H9 (cell line): ENCODE data around the gene PDE3A. TPM values are rescaled to one million over a fixed set of nuclear protein-coding genes. Genes with fewer than 3 reads are reported as not detected.

Experiments used
- DNase-seq: peaks from one replicate; pipeline ENCODE4 v3.0.0-alpha.2; 2017
- H2AFZ ChIP-seq: one replicate; pipeline ENCODE4 v1.6.1; 2013; ENCODE audit warnings: mild to moderate bottlenecking, low read length, control low read depth, moderate library complexity
- H2AK5ac ChIP-seq: 2 replicates; pipeline ENCODE4 v1.6.1; 2013; ENCODE audit warnings: low read length, control low read depth, mixed read lengths; ENCODE audit not compliant: insufficient read length
- H2BK120ac ChIP-seq: one replicate; pipeline ENCODE4 v1.6.1; 2013; ENCODE audit warnings: low read depth, mild to moderate bottlenecking, low read length, control low read depth, inconsistent platforms; ENCODE audit not compliant: poor library complexity, severe bottlenecking
- H2BK12ac ChIP-seq: 2 replicates; pipeline ENCODE4 v1.6.1; 2013; ENCODE audit warnings: low read length, control low read depth, mixed read lengths, low read depth; ENCODE audit not compliant: insufficient read length
- H2BK15ac ChIP-seq: 2 replicates; pipeline ENCODE4 v1.6.1; 2013; ENCODE audit warnings: low read depth, low read length, control low read depth
- H2BK20ac ChIP-seq: one replicate; pipeline ENCODE4 v1.6.1; 2013; ENCODE audit warnings: low read depth, mild to moderate bottlenecking, low read length, control low read depth, inconsistent platforms; ENCODE audit not compliant: poor library complexity, severe bottlenecking
- H2BK5ac ChIP-seq: 2 replicates; pipeline ENCODE4 v1.6.1; 2013; ENCODE audit warnings: low read length, control low read depth, mixed read lengths; ENCODE audit not compliant: insufficient read length
- H3K14ac ChIP-seq: 2 replicates; pipeline ENCODE4 v1.6.1; 2013; ENCODE audit warnings: low read length, control low read depth; ENCODE audit not compliant: insufficient read depth
- H3K18ac ChIP-seq: 2 replicates; pipeline ENCODE4 v1.6.1; 2013; ENCODE audit warnings: low read depth, mild to moderate bottlenecking, mixed read lengths, low read length, control low read depth; ENCODE audit not compliant: insufficient read length
- H3K23ac ChIP-seq: 2 replicates; pipeline ENCODE4 v1.6.1; 2013; ENCODE audit warnings: low read length, control low read depth, mixed read lengths, low read depth; ENCODE audit not compliant: insufficient read length
- H3K23me2 ChIP-seq: 2 replicates; pipeline ENCODE4 v1.6.1; 2013; ENCODE audit warnings: low read depth, mild to moderate bottlenecking, mixed read lengths, low read length, control low read depth; ENCODE audit not compliant: insufficient read length, poor library complexity, severe bottlenecking
- H3K27ac ChIP-seq: 2 replicates; pipeline ENCODE4 v1.5.1; 2013; ENCODE audit warnings: low read length, control low read depth, mixed read lengths, low read depth; ENCODE audit not compliant: insufficient read length
- H3K27me3 ChIP-seq: 2 replicates; pipeline ENCODE4 v1.6.1; 2013; ENCODE audit warnings: low read length, control low read depth, inconsistent platforms; ENCODE audit not compliant: insufficient read depth
- H3K4ac ChIP-seq: 2 replicates; pipeline ENCODE4 v1.6.1; 2013; ENCODE audit warnings: low read depth, mild to moderate bottlenecking, control low read depth, inconsistent platforms, low read length, moderate library complexity
- H3K4me1 ChIP-seq: 2 replicates; pipeline ENCODE4 v1.6.1; 2013; ENCODE audit warnings: low read length, control low read depth, inconsistent platforms; ENCODE audit not compliant: insufficient read depth
- H3K4me2 ChIP-seq: 2 replicates; pipeline ENCODE4 v1.6.1; 2013; ENCODE audit warnings: low read length, control low read depth, mixed read lengths; ENCODE audit not compliant: insufficient read length, insufficient read depth
- H3K56ac ChIP-seq: 2 replicates; pipeline ENCODE4 v1.6.1; 2013; ENCODE audit warnings: low read depth, mild to moderate bottlenecking, mixed read lengths, low read length, control low read depth; ENCODE audit not compliant: insufficient read length
- H3K79me1 ChIP-seq: 2 replicates; pipeline ENCODE4 v1.6.1; 2013; ENCODE audit warnings: low read depth, mild to moderate bottlenecking, moderate library complexity, low read length, control low read depth, inconsistent platforms; ENCODE audit not compliant: insufficient read depth, poor library complexity, severe bottlenecking
- H3K79me2 ChIP-seq: 2 replicates; pipeline ENCODE4 v1.6.1; 2013; ENCODE audit warnings: low read length, control low read depth, inconsistent platforms; ENCODE audit not compliant: insufficient read depth
- H3K9ac ChIP-seq: 2 replicates; pipeline ENCODE4 v1.6.1; 2013; ENCODE audit warnings: low read length, control low read depth, mixed read lengths; ENCODE audit not compliant: insufficient read length; ENCODE audit errors: extremely low read depth
- H3K9me3 ChIP-seq: one replicate; pipeline ENCODE4 v1.6.1; 2013; ENCODE audit warnings: low read depth, low read length, inconsistent platforms; ENCODE audit not compliant: control insufficient read depth
- H3T11ph ChIP-seq: one replicate; pipeline ENCODE4 v1.6.1; 2013; ENCODE audit warnings: mild to moderate bottlenecking, low read length, control low read depth, inconsistent platforms
- H4K20me1 ChIP-seq: one replicate; pipeline ENCODE4 v1.6.1; 2013; ENCODE audit not compliant: control insufficient read depth, insufficient read length, insufficient read depth
- H4K5ac ChIP-seq: 2 replicates; pipeline ENCODE4 v1.6.1; 2013; ENCODE audit warnings: low read depth, mild to moderate bottlenecking, mixed read lengths, low read length, control low read depth; ENCODE audit not compliant: insufficient read length
- H4K8ac ChIP-seq: replicated peaks from 2 replicates; pipeline ENCODE4 v1.6.1; 2013; ENCODE audit warnings: low read length, control low read depth, mixed read lengths, low read depth; ENCODE audit not compliant: insufficient read length
- H4K91ac ChIP-seq: 2 replicates; pipeline ENCODE4 v1.6.1; 2013; ENCODE audit warnings: low read depth, mild to moderate bottlenecking, moderate library complexity, mixed read lengths, low read length, control low read depth; ENCODE audit not compliant: insufficient read length
- H3K27ac Mint-ChIP-seq, 3 experiments: 2 replicates in 2 of 3; 3 replicates in 1 of 3; pipeline ENCODE4 v1.8.0; 2020 to 2021; ENCODE audit warnings: mixed read lengths in 3 of 3, mild to moderate bottlenecking in 1 of 3, moderate library complexity in 1 of 3
- H3K27me3 Mint-ChIP-seq: 2 replicates; pipeline ENCODE4 v1.8.0; 2021; ENCODE audit warnings: low read depth, mild to moderate bottlenecking, moderate library complexity, mixed read lengths
- H3K36me3 Mint-ChIP-seq, 3 experiments: 2 replicates in 2 of 3; 3 replicates in 1 of 3; pipeline ENCODE4 v1.8.0; 2020 to 2021; ENCODE audit warnings: low read depth in 3 of 3, mixed read lengths in 3 of 3; ENCODE audit not compliant: insufficient read depth in 1 of 3
- H3K4me1 Mint-ChIP-seq, 2 experiments: 2 replicates each; pipeline ENCODE4 v1.8.0; 2020; ENCODE audit warnings: mixed read lengths in 2 of 2
- H3K4me3 Mint-ChIP-seq, 2 experiments: 2 replicates in 1 of 2; 3 replicates in 1 of 2; pipeline ENCODE4 v1.8.0; 2020 to 2021; ENCODE audit warnings: mild to moderate bottlenecking in 2 of 2, mixed read lengths in 2 of 2, moderate library complexity in 1 of 2
- H3K9me3 Mint-ChIP-seq, 2 experiments: 2 replicates in 1 of 2; 3 replicates in 1 of 2; pipeline ENCODE4 v1.8.0; 2020; ENCODE audit warnings: mild to moderate bottlenecking in 2 of 2, mixed read lengths in 2 of 2, moderate library complexity in 1 of 2
- CTCF ChIP-seq: fragments of 200-600 bp; sonication (generic); conservative IDR thresholded peaks from 3 replicates; pipeline ENCODE4 v1.8.0; 2021; ENCODE audit warnings: antibody characterized with exemption, mild to moderate bottlenecking
- WGBS: extraction: QIAGEN DNeasy Blood & Tissue Kit; methylation state at CpG from one replicate; pipeline ENCODE4 v1.1.7; 2013; ENCODE audit warnings: missing lambda C conversion rate, low lambda C conversion rate, mixed read lengths; ENCODE audit not compliant: insufficient read length; ENCODE audit errors: extremely low coverage; 5-methylcytosine and 5-hydroxymethylcytosine counted together
- total RNA-seq: library from RNA; stranded (reverse); gene quantifications from 2 replicates; pipeline ENCODE4 v1.2.1, GENCODE V29; 2021

Gene PDE3A
- total RNA-seq, 1 experiment from 2014 or later: 3.0 TPM

DNA sequence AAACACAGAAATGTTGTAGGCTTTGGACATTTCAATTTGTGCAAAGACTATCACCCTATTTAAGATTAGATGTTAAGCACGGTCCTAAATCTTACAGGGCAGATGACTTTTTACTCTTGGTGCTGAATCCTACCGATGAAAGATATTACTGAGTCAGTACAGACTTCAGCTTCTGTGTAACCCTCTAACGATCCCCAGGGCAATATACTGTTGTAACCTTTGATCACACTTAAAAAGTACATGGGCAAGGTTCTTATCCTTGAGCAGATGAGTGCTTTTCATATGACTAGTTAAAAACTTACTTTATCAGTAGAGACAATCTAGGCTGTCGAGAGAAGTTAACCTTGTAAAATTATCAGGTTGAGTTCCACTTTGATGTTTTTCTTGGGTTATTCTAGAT is 22.5 kb downstream of the PDE3A start:
- no peaks in the 10 kb centered on the region for H3K9me3 ChIP-seq
- no peak overlapping the region for H4K5ac ChIP-seq
- H3K27ac Mint-ChIP-seq: 0 out of 7 replicates have a peak overlapping the region, but pooled peaks of 1 of the 3 experiments have one; percentile 11
- H2BK15ac ChIP-seq: no peak overlapping the region
- H3T11ph ChIP-seq: no peak overlapping the region
- H3K18ac ChIP-seq: no peak overlapping the region
- no peak overlapping the region for H2AFZ ChIP-seq
- H3K9ac ChIP-seq: no peak overlapping the region
- no peak overlapping the region for H3K56ac ChIP-seq
- no peak overlapping the region for H2BK120ac ChIP-seq
- no peak overlapping the region for H3K23ac ChIP-seq
- H3K9me3 Mint-ChIP-seq: peaks cover 8 to 9% of the 10 kb centered on the region in 2 experiments; a peak in 3 of 5 replicates
- H3K27me3 Mint-ChIP-seq: no peaks in the 10 kb centered on the region; the same call in 1 of the 2 replicates
- H2BK5ac ChIP-seq: no peak overlapping the region
- no peaks in the 10 kb centered on the region for H3K4me1 ChIP-seq
- no peaks in the 10 kb centered on the region for H3K23me2 ChIP-seq
- DNase-seq: no peak
- H2BK20ac ChIP-seq: no peak overlapping the region
- no peaks in the 10 kb centered on the region for H3K79me1 ChIP-seq
- no peaks in the 10 kb centered on the region for H3K79me2 ChIP-seq
- H3K4me2 ChIP-seq: no peak overlapping the region
- no peak overlapping the region for H3K14ac ChIP-seq
- H2AK5ac ChIP-seq: no peak overlapping the region
- peaks cover 7 to 12% of the 10 kb centered on the region in 2 experiments for H3K4me1 Mint-ChIP-seq
- H2BK12ac ChIP-seq: no peak overlapping the region
- no peak overlapping the region for H3K4ac ChIP-seq
- H3K4me3 Mint-ChIP-seq: no peak overlapping the region
- H3K36me3 Mint-ChIP-seq: peaks cover 0 to 10% (median 6%) of the 10 kb centered on the region in 3 experiments; a peak in 4 of 7 replicates
- TF ChIP-seq CTCF: no peak
- H3K27me3 ChIP-seq: no peaks in the 10 kb centered on the region
- H3K27ac ChIP-seq: no peak overlapping the region
- WGBS: no CpG with 5 or more reads among the region's 4 CpGs
- H4K8ac ChIP-seq: no peak overlapping the region
- no peaks in the 10 kb centered on the region for H4K20me1 ChIP-seq
- H4K91ac ChIP-seq: no peak overlapping the region
